GM12891 (cell line): ENCODE data around the gene CACNA1H.

Experiments
- DNase-seq: peaks from one replicate; pipeline ENCODE4 v3.0.0; 2011; ENCODE audit warnings: low spot score; ENCODE audit not compliant: insufficient read length
- FAIRE-seq: peaks from 2 replicates; lab custom pipeline; 2011; peaks lifted over from hg19 to GRCh38; lab: Jason Lieb, UNC
- PAX5 ChIP-seq: IDR thresholded peaks from 2 replicates; pipeline ENCODE4 v1.6.1; 2011; ENCODE audit warnings: low read length, moderate library complexity, mild to moderate bottlenecking; ENCODE audit not compliant: insufficient read depth, severe bottlenecking
- POLR2A ChIP-seq: IDR thresholded peaks from 2 replicates; pipeline ENCODE4 v1.6.1; 2011; ENCODE audit warnings: low read depth, low read length, control low read depth
- POLR2AphosphoS5 ChIP-seq: IDR thresholded peaks from 2 replicates; pipeline ENCODE4 v1.6.1; 2011; ENCODE audit warnings: low read depth, low read length, control low read depth
- POU2F2 ChIP-seq: IDR thresholded peaks from 2 replicates; pipeline ENCODE4 v1.6.1; 2011; ENCODE audit warnings: low read depth, mild to moderate bottlenecking, control low read depth, low read length, moderate library complexity
- SPI1 ChIP-seq: IDR thresholded peaks from 2 replicates; pipeline ENCODE4 v1.6.1; 2011; ENCODE audit warnings: low read depth, low read length, control low read depth
- TAF1 ChIP-seq: IDR thresholded peaks from 2 replicates; pipeline ENCODE4 v1.6.1; 2011; ENCODE audit warnings: low read depth, low read length, control low read depth

CACNA1H gene

GRCh38 chr16:1137604-1138003 lies 15.3 kb upstream of the CACNA1H start:
- DNase-seq (no peak), FAIRE-seq (no peak)
- TF ChIP-seq PAX5 (no peak), SPI1 (no peak)

- TF ChIP-seq SPI1 (no peak), TAF1 (no peak), PAX5 (no peak)
- FAIRE-seq: no peak
- DNase-seq: no peak
Observed at GRCh38 chr16:1140582-1141162, 12.2 kb upstream of the CACNA1H start.

DNA sequence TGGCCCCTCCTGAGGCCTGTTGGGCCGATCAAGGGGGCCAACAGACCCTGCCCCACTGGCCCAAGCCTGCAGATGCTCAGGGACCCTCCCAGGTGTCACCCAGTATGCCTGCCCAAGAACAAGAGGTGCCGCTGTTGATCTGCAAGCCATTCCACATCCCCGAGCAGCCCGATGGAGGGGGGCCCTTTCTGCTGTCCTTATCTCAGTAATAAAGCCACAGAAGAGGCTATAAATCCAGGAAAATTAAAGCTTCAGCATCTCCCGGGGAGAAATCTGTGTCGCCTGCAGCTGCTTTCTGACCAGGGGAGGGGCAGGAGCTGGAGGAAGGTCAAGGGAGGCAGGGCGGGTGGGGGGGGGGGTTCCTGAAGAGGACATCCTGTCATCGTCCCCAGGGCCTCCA lies 11.7 kb upstream of the CACNA1H start:
- no peak for TF ChIP-seq POLR2AphosphoS5
- TF ChIP-seq SPI1: no peak
- no peak for TF ChIP-seq TAF1
- no peak for TF ChIP-seq PAX5
- no peak for TF ChIP-seq POLR2A
- no peak for TF ChIP-seq POU2F2
- no peak for FAIRE-seq
- DNase-seq: no peak

GRCh38 chr16:1141716-1142115 lies 11.2 kb upstream of the CACNA1H start:
- FAIRE-seq (no peak), DNase-seq (no peak)
- TF ChIP-seq POLR2AphosphoS5 (no peak), PAX5 (no peak), POU2F2 (no peak), POLR2A (no peak), TAF1 (no peak), SPI1 (no peak)

DNA sequence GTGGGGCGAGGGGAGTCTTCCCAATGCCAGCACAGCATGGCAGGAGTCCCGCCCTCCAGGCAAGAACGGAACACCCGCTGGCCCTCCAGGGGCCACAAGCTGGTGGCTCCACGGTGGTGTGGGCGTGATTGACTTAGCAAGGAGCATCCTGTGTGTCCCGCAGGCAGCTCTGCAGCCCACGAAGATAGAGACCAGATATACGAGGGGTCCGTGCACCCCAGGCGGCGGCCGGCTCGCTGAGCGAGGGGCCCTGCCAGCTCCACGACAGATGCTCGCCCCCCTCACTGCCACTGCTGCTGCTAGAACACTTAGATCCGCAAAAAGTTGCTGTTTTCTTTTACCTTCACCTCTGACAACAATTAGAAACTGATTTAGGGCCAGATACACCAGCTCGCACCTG lies 10.0 kb upstream of the CACNA1H start:
- no peak for DNase-seq
- FAIRE-seq: no peak

GRCh38 chr16:1143761-1144450 lies 9.0 kb upstream of the CACNA1H start:
- no peak for FAIRE-seq
- no peak for DNase-seq
- TF ChIP-seq POU2F2 (no peak), SPI1 (no peak), POLR2A (no peak), PAX5 (no peak)

More for the DNA sequence above, 10.0 kb upstream of the CACNA1H start:
- TF ChIP-seq SPI1: no peak
- TF ChIP-seq POLR2A: no peak
- no peak for TF ChIP-seq PAX5
- no peak for TF ChIP-seq TAF1
- no peak for TF ChIP-seq POU2F2
- no peak for TF ChIP-seq POLR2AphosphoS5

DNA sequence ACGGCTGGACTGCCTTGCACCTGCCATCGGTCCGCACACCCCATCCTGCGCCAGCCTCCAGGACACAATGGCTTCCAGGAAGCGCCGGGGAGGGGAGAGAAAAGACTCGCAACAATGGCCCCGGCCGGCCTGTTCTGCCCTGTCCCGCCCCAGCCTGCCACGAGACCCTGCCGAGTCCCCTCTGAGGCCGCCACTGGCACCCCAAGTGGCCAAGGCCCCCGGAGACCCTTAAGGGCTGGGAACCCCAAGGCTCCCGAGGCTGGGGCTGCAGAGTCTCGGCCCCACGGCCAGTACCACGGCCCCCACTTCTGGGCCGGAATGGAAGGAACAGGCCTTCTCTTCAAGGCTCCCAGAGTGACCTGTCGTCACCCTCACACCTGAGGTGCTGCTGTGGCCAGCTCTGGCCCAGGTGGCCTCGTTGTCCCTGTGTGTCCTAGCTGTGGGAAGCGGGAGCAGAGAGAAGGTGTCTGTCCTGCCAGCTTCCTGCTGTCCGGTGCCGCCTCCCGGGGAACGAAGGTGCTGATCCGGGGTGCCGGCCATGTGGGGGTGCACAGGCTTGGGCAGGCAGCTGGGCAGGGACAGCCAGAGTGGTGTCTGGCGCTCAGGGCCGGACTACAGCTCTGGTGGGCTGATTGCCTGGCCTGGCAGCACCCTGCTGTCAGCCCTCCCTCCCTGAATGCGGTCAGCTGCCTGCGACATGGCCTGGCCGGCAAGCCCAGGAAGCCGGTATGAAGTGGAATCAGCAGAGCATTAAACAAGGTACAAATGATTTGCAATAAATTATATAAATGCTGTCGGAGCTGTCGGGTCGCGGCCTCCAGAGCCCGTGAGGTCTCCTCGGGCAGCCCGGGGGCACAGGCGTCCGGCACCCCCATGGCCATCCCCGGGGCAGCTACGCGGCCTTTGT lies 8.2 kb upstream of the CACNA1H start:
- TF ChIP-seq SPI1: no peak
- no peak for TF ChIP-seq TAF1
- no peak for TF ChIP-seq POLR2A
- no peak for TF ChIP-seq POLR2AphosphoS5
- TF ChIP-seq PAX5: no peak
- TF ChIP-seq POU2F2: no peak
- DNase-seq: no peak
- no peak for FAIRE-seq

DNA sequence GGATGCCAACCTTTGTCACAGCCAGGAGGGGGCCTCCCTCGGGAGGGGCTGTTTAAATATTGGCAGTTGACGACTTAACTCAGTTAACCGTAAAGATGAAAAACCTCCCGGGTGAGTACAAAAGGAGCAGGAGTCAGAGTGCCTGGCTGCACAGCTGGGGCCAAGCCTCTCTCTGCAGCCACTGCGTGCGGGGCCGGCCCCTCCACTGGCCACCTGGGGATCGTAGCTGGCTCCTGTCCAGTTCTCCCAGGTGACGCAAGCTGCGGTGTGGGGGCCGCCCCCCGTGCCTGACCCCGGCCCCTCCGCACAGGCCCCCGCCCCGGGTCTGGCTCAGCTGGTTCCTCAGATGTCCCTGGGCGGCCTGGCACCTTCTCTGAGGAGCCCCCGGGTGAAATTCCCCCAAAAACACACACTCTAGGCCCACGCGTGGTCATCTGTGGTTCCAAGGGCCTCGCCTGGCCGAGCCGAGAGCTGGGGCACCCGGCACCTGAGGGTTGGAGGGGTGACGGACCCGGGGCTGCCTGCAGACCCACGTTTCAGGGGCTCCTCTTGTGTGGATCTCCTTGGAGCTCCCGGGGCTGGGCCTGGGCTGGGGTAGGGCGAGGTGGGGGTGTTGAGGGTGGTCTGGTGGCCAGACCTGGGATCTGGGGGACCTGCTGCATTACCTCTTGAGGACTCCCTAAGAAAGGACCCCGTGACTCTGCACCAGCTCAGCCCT lies 7.4 kb upstream of the CACNA1H start:
- FAIRE-seq: no peak
- TF ChIP-seq TAF1: no peak
- no peak for TF ChIP-seq POLR2A
- no peak for TF ChIP-seq POLR2AphosphoS5
- TF ChIP-seq POU2F2: no peak
- TF ChIP-seq PAX5: no peak
- DNase-seq: no peak

- no peak for DNase-seq
- TF ChIP-seq SPI1 (no peak), POU2F2 (no peak), POLR2AphosphoS5 (no peak), TAF1 (no peak), PAX5 (no peak), POLR2A (no peak)
- FAIRE-seq: no peak
Observed at GRCh38 chr16:1146409-1146808, 6.5 kb upstream of the CACNA1H start.

- no peak for FAIRE-seq
- TF ChIP-seq POLR2AphosphoS5 (no peak), PAX5 (no peak), POLR2A (no peak), SPI1 (no peak), TAF1 (no peak), POU2F2 (no peak)
- no peak for DNase-seq
Observed at GRCh38 chr16:1147027-1147426, 5.9 kb upstream of the CACNA1H start.
